ENCODE results near the gene RAET1G.
"Not testable (repeated sequence)": the region's sequence is repeated elsewhere in the genome, so short reads cannot be mapped to it uniquely, and the experiment has no call there.

GRCh38 chr6:149943321-149943720 lies 20.4 kb upstream of the RAET1G start:
- not testable (repeated sequence) for TF ChIP-seq ZNF274 (IDR thresholded peaks at IDR 0.05; ENCODE audit: low read depth, low read length); SUZ12 (IDR thresholded peaks at IDR 0.05; ENCODE audit: extremely low read depth, insufficient read depth, insufficient read length); YY1 (IDR thresholded peaks at IDR 0.05; ENCODE audit: insufficient read depth, insufficient read length)
